ENCODE measurements around the gene ANKFY1.

DNA sequence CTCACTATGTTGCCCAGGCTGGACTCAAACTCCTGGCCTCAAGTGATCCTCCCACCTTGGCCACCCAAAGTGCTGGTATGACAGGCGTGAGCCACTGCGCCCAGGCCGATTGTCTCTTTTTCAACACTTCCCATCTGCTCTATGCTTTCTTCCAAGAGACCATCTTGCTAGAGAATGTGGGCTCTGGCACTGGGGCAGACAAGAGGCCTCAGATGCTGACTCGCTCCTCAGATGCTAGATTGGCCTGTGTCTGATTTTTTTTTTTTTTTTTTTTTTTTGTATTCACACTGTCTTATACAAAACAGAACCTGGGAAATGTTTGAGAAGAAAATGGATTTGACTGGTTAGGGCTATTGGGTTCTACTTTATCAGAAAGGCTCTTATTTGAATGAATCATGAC is 62.6 kb downstream of the ANKFY1 start:
- TF ChIP-seq CTCF (IDR thresholded peaks at IDR 0.05) (no peak), POLR2A (IDR thresholded peaks at IDR 0.05) (no peak)
